ENCODE results near the gene DVL1. TPM values are rescaled to one million over a fixed set of nuclear protein-coding genes. Genes with fewer than 3 reads are reported as not detected.

Gene DVL1
- total and polyA plus RNA-seq, 2 of the 13 experiments (the other 11 are each of a cell fraction or from before 2014, with no cell fraction given): 30.8 to 60.4 TPM

GRCh38 chr1:1358433-1359271 is 9.4 kb upstream of the DVL1 start, which contains the start of gene MXRA8 (continued):
- no peak for TF ChIP-seq PTBP1 (IDR thresholded peaks at IDR 0.05; ENCODE audit: low read depth, low read length, poor library complexity, severe bottlenecking)
- 0 out of 2 replicates have a peak, but pooled peaks have one; percentile 20 for TF ChIP-seq MTA1 (CRISPR knock-in tag; IDR thresholded peaks at IDR 0.05; ENCODE audit: borderline replicate concordance)
- TF ChIP-seq CENPT (CRISPR knock-in tag; IDR thresholded peaks at IDR 0.05; ENCODE audit: low read depth): no peak
- TF ChIP-seq ZNF652 (CRISPR knock-in tag; IDR thresholded peaks at IDR 0.05; ENCODE audit: borderline replicate concordance, low read depth): no peak
- no peak; the same call in 1 of the 2 replicates for TF ChIP-seq ZMYM3 (CRISPR knock-in tag; IDR thresholded peaks at IDR 0.05)
- TF ChIP-seq HBP1 (CRISPR knock-in tag; IDR thresholded peaks at IDR 0.05; ENCODE audit: low read depth): 0 out of 2 replicates have a peak, but pooled peaks have one; percentile 56
- TF ChIP-seq DZIP1 (CRISPR knock-in tag; IDR thresholded peaks at IDR 0.05): no peak
- TF ChIP-seq ZBTB14 (CRISPR knock-in tag; IDR thresholded peaks at IDR 0.05): no peak
- no peak for TF ChIP-seq ZHX1 (CRISPR knock-in tag; IDR thresholded peaks at IDR 0.05; ENCODE audit: low read depth)
- TF ChIP-seq RFX3 (CRISPR knock-in tag; IDR thresholded peaks at IDR 0.05): no peak
- TF ChIP-seq SNAPC2 (CRISPR knock-in tag; IDR thresholded peaks at IDR 0.05): no peak
- no peak for TF ChIP-seq KLF9 (CRISPR knock-in tag; IDR thresholded peaks at IDR 0.05; ENCODE audit: low read depth)
- no peak for TF ChIP-seq ZSCAN9 (CRISPR knock-in tag; IDR thresholded peaks at IDR 0.05; ENCODE audit: borderline replicate concordance)
- TF ChIP-seq RAD21 (CRISPR knock-in tag; IDR thresholded peaks at IDR 0.05): no peak
- TF ChIP-seq FOXJ3 (CRISPR knock-in tag; IDR thresholded peaks at IDR 0.05; ENCODE audit: borderline replicate concordance): no peak
- TF ChIP-seq PCBP1 (IDR thresholded peaks at IDR 0.05; ENCODE audit: borderline replicate concordance, low read depth, low read length): 0 out of 2 replicates have a peak, but pooled peaks have one; percentile 40
- TF ChIP-seq ZBTB44 (CRISPR knock-in tag; IDR thresholded peaks at IDR 0.05): no peak
- 0 out of 2 replicates have a peak, but pooled peaks have one; percentile 58 for TF ChIP-seq ZNF552 (CRISPR knock-in tag; IDR thresholded peaks at IDR 0.05; ENCODE audit: borderline replicate concordance)
- no peak for TF ChIP-seq DPF2 (CRISPR knock-in tag; IDR thresholded peaks at IDR 0.05; ENCODE audit: borderline replicate concordance, low read depth)

All from HepG2 (cell line).